HUES64 (cell line): Measurements from ENCODE around the gene LAMA1.

Experiments used
- H3K27ac ChIP-seq: 2 replicates; pipeline ENCODE4 v1.7.0; 2013; ENCODE audit warnings: low read depth, low read length, inconsistent platforms
- H3K27me3 ChIP-seq: 2 replicates; pipeline ENCODE4 v1.6.1; 2013; ENCODE audit warnings: mild to moderate bottlenecking, low read length; ENCODE audit not compliant: insufficient read depth
- H3K36me3 ChIP-seq: 2 replicates; pipeline ENCODE4 v1.6.1; 2013; ENCODE audit warnings: mild to moderate bottlenecking, low read length; ENCODE audit not compliant: insufficient read depth
- H3K4me1 ChIP-seq: 2 replicates; pipeline ENCODE4 v1.6.1; 2013; ENCODE audit warnings: mild to moderate bottlenecking, low read length, moderate library complexity; ENCODE audit not compliant: insufficient read depth
- H3K4me3 ChIP-seq: 2 replicates; pipeline ENCODE4 v1.5.1; 2013; ENCODE audit warnings: mild to moderate bottlenecking, low read length, moderate library complexity
- H3K9ac ChIP-seq: 2 replicates; pipeline ENCODE4 v1.6.1; 2013; ENCODE audit warnings: mild to moderate bottlenecking, low read depth, low read length
- H3K9me3 ChIP-seq: 2 replicates; pipeline ENCODE4 v1.6.1; 2013; ENCODE audit warnings: low read depth, low read length; ENCODE audit not compliant: insufficient read depth
- WGBS: fragments of 150-250, 120-280 bp; methylation state at CpG from one replicate; pipeline ENCODE4 v1.1.7; 2013; ENCODE audit warnings: missing lambda C conversion rate; 5-methylcytosine and 5-hydroxymethylcytosine counted together

Gene LAMA1

DNA sequence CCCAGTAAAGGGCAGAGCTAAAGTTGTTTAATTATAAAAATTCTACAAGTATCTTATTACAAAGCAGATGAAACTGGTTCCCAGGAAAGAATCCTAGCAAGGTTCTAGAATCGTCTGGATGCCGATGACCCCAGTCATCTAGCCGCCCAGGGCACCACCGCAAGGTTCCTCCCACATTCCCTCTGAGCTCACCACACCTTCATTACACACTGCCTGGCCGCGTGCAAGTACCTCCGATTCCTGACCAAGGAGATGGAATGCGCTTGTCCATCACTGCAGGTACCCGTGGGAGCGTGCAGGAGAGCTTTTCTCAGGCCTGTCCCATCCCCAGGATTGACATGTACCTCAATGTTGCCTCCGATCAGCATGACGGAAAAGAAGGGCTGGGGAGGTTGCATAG is 158.5 kb downstream of the LAMA1 start:
- Histone ChIP-seq H3K27ac (no peak overlapping the region), H3K27me3 (no peaks in the 10 kb centered on the region), H3K36me3 (peaks cover 97% of the 10 kb centered on the region), H3K4me1 (no peaks in the 10 kb centered on the region), H3K9ac (no peak overlapping the region), H3K9me3 (peaks cover 7% of the 10 kb centered on the region; the same call in 1 of the 2 replicates), H3K4me3 (no peak overlapping the region)
- 96% methylated on average over 12 of the region's 12 CpGs for WGBS

DNA sequence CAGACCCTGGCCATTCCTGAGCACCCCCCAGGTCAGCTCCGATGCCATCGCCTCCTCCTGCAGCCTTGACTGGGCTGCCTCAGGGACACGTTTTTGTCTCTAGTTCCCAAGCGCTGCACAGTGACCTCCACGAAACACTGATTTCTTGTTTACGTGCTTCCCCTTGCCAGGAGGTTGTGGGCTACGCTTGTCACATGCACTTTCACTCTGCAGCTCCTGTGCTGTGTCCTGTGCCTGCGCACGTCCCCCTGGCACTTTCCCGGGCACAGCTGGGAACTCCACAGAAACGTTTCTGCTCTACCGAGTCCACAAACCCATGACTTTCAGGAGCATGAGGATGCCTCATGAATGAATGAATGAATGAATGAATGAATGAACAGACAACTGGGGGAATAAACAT is 160.6 kb downstream of the LAMA1 start:
- no peak overlapping the region for H3K9ac ChIP-seq
- WGBS = 96% methylated on average over 12 of the region's 12 CpGs

DNA sequence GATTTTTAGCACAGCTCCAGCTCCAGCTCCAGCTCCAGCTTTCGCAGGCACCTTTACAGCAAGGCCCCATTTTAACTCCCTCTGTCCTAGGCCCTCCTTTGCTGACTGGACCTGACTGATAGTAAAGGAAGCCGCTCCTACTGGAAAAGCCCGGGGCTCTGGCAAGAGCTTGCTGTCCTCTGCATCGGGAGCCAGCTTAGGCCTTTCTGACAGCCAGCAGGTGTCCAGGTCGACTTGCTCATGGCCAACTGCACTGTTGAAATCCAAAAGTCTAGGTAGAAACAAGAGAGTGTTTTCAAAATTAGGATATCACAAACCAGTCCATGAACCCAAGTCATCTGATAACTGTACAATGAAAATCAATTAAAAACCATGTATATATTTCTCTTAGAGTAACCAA is 161.1 kb downstream of the LAMA1 start:
- H3K4me1 ChIP-seq = no peaks in the 10 kb centered on the region
- no peaks in the 10 kb centered on the region for H3K27me3 ChIP-seq
- WGBS = 95% methylated on average over 5 of the region's 5 CpGs
- H3K4me3 ChIP-seq = no peak overlapping the region
- peaks cover 7% of the 10 kb centered on the region; the same call in 1 of the 2 replicates for H3K9me3 ChIP-seq
- H3K27ac ChIP-seq = no peak overlapping the region
- peaks cover 84% of the 10 kb centered on the region for H3K36me3 ChIP-seq
- no peak overlapping the region for H3K9ac ChIP-seq

More for the DNA sequence above, 160.6 kb downstream of the LAMA1 start:
- Histone ChIP-seq H3K27ac (no peak overlapping the region), H3K4me1 (no peaks in the 10 kb centered on the region), H3K27me3 (no peaks in the 10 kb centered on the region), H3K36me3 (peaks cover 89% of the 10 kb centered on the region), H3K9me3 (peaks cover 7% of the 10 kb centered on the region; the same call in 1 of the 2 replicates), H3K4me3 (no peak overlapping the region)

DNA sequence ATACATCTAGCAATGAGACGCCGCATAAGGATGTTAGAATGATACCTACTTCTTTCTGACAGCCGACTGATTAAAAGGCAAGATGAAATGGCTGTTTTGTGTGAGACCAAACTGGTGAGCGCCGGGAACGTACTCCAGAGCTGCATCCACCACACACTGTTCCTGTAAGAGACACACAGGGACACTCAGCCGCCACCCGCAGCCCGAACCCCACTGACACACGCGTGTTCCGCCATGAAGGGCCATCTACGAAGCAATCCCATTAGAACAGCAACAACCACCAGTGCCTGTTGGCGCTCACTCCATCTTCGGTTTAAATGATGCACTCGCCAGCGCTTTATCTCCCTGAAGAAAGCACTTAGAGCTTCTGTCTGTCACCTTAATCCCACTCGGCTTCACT is 162.3 kb downstream of the LAMA1 start:
- H3K27ac ChIP-seq = no peak overlapping the region
- H3K4me1 ChIP-seq = no peaks in the 10 kb centered on the region
- peaks cover 3% of the 10 kb centered on the region; the same call in 1 of the 2 replicates for H3K9me3 ChIP-seq
- H3K27me3 ChIP-seq = no peaks in the 10 kb centered on the region
- no peak overlapping the region for H3K4me3 ChIP-seq
- 94% methylated on average over 18 of the region's 18 CpGs for WGBS
- H3K9ac ChIP-seq = no peak overlapping the region
- H3K36me3 ChIP-seq = peaks cover 76% of the 10 kb centered on the region

DNA sequence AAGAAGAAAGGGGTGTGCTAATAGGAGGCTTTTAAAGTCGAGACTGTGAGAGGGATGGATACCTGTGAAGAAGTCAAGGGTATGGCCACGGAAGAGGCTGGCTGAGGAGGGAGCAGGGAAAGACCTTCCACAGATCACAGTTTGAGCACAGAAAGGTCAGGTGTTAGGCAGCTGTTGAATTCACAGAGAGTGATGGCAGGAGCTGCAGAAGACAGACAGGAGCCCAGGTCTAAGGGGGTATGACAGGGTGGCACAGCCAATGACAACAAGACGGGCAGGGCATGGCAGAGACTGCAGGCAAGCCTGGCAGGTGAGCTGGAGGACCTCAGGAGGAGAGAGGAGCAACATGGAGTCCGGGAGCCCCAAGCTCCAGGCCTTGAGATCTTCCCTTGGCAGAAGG is 163.1 kb downstream of the LAMA1 start:
- no peaks in the 10 kb centered on the region for H3K9me3 ChIP-seq
- no peak overlapping the region for H3K4me3 ChIP-seq
- H3K9ac ChIP-seq = no peak overlapping the region
- WGBS = 91% methylated on average over 4 of the region's 4 CpGs
- peaks cover 74% of the 10 kb centered on the region for H3K36me3 ChIP-seq
- no peaks in the 10 kb centered on the region for H3K4me1 ChIP-seq
- H3K27me3 ChIP-seq = no peaks in the 10 kb centered on the region
- H3K27ac ChIP-seq = no peak overlapping the region

DNA sequence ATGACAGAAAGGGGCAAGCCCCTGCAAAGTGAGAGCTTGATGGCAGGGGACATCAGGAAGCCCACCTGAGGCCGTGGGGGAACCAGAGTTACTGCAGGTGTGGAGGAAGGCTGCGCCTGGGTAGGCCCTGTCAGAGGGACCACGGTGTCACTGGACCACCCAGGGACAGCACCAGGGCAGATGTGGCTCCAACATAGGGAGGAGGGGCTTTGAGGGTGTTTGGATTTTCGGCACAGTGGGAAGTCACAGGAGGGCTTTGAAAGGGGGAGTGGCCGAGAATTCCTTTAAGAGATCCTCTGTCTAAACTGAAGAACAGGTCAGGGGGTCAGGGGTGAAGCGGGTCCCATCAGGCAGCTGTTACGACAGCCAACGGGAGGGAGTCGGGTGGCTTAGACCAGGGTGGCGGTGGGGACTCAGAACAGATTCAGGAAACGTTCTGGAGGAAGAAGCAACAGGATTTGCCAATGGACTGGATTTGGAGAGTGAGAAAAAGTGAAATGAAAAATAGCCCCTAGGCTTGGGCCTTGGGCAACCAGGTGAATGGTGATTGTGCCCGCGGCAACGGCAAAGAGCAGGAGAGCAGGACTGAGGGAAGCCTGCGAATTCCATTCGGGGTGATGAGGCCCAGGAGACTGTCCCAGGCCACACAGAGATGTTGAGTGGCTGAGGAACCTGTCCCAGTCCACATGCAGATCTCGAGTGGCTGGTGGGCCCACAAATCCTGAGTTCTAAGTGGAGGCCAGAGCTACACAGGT is 166.1 kb downstream of the LAMA1 start:
- Histone ChIP-seq H3K27me3 (no peaks in the 10 kb centered on the region), H3K9ac (no peak overlapping the region), H3K27ac (no peak overlapping the region), H3K4me3 (no peak overlapping the region), H3K4me1 (no peaks in the 10 kb centered on the region), H3K36me3 (peaks cover 74% of the 10 kb centered on the region), H3K9me3 (no peaks in the 10 kb centered on the region)
- WGBS = 73% methylated on average over 17 of the region's 17 CpGs

DNA sequence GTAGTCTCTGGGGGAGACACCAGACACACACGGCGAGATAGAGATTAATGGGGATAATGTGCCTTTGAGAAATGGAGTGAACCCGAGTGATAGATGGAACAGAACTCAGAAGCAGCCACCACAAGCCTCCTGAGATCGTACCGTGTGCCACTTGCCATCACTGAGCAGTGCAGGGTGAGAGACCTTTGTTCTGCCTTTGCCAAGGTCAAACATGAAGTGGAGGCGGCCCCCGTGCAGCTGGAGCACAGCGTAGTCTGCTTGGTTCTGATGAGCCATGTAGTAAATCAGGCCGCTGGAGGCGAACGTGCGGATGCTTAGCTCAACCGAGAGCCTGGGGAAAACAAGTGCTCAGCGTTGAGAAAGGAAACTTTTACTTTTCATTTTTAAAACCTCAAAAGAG is 167.0 kb downstream of the LAMA1 start:
- WGBS = 95% methylated on average over 14 of the region's 14 CpGs
- no peak overlapping the region for H3K4me3 ChIP-seq
- H3K9ac ChIP-seq = no peak overlapping the region
- H3K27me3 ChIP-seq = no peaks in the 10 kb centered on the region
- no peaks in the 10 kb centered on the region for H3K4me1 ChIP-seq
- no peak overlapping the region for H3K27ac ChIP-seq
- H3K36me3 ChIP-seq = peaks cover 72% of the 10 kb centered on the region
- H3K9me3 ChIP-seq = no peaks in the 10 kb centered on the region

DNA sequence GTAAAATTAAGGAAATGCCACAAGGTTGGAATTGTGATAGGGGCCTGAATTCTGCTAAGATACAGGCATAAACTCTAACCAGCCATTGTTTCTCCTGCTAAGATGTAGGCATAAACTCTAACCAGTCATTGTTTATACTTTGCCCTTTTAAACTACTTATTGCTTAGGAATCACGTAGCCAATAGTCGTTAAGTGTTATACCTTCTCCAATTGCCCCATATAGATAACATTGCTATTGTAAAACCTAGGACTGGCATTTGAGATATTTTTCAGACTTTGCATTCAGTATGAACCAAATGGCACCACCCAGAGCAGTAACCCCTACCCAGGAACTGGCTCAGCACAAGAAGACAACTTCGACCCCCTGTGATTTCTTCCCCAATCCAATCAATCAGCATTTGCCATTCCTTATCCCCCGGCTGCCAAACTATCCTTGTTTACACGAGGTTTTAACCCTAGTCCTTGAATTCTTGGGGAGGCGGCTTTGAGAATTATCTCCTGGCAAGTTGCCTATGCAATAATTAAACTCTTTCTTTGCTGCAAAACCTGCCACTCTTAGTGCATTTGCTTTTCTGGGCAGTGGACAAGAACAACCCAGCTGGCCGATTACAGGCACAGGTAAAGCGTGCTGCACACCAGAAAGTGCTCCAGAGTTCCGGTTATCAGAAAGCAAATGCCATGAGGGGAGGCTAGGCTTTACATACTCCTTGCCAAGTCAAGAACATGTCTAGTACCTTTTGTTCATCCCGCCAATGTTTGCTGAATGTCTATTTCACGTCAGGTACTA is 167.6 kb downstream of the LAMA1 start:
- peaks cover 72% of the 10 kb centered on the region for H3K36me3 ChIP-seq
- no peak overlapping the region for H3K9ac ChIP-seq
- H3K4me3 ChIP-seq = no peak overlapping the region
- WGBS = 87% methylated on average over 11 of the region's 11 CpGs
- no peaks in the 10 kb centered on the region for H3K9me3 ChIP-seq
- H3K27ac ChIP-seq = no peak overlapping the region
- no peaks in the 10 kb centered on the region for H3K4me1 ChIP-seq
- H3K27me3 ChIP-seq = no peaks in the 10 kb centered on the region

DNA sequence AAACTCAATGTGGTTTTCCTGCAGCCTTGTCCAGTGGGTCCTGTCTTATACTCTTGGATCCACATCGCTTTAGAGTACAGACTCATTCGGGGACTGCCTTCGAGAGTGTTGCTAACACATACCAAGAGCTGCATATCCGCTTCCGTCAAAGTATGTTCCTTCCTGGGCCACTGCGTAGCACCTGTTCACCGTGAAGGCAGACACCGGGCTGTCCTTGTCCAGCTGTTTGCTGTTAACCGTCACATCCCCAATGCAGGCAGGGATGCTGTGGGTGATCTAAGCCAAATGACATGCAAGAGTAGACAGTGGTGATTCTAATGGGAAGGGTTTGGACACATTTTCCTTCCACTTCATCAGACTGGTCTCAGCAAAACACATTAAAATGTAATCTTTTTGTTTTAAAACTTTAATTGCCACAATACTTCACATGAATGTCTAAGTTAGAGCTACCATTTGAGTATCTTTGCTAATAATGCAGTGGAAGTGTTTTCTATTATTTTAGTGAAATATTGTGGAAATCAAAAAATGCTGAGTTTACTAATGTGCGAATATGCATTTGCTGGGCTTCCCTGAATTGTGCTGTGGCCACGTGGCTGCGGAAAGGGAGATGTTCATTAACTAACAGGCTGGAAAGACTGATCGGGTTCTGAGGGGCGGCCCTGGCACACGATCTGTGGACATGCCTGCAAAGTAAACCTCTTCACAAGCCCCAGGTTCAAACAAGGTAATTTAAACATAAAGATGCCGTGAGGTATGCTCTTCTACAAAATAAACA is 169.1 kb downstream of the LAMA1 start:
- Histone ChIP-seq H3K27me3 (no peaks in the 10 kb centered on the region), H3K36me3 (peaks cover 67% of the 10 kb centered on the region), H3K9ac (no peak overlapping the region), H3K4me1 (no peaks in the 10 kb centered on the region), H3K4me3 (no peak overlapping the region), H3K9me3 (no peaks in the 10 kb centered on the region), H3K27ac (no peak overlapping the region)
- WGBS = 95% methylated on average over 16 of the region's 16 CpGs

DNA sequence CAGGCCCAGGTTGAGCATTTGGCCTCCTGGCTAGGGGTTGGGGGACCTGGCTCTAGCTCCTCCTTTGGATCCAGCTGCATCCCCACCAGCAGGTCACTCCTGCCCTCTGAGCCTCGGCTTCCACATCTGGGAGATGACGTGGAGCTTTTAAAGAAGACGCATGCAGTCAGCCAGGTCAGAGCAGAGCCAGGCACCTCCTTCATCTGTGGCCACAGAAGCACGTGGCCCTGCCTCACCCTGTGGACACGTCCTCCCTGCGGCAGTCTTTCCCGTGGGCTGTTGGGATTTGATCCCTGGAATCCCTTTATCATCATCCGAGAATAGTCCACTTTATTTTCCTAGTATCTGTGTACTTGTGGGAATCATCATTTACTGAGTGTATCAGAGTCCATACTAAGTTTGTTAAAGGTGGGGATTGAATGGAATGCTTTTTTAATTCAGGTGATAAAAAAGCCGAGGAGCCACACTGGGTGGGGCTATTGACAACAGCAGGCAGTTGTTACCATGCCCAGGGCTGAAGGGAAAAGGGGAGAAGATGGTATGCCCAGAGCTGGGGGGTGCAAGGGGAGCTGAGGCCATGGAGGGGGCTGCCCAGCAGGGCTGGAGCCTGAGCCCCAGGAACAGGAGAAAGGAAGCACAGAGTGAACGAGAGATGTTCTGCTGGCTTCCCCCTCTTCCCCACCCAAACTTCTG is 170.1 kb downstream of the LAMA1 start:
- Histone ChIP-seq H3K4me3 (no peak overlapping the region), H3K9me3 (no peaks in the 10 kb centered on the region), H3K27me3 (no peaks in the 10 kb centered on the region), H3K9ac (no peak overlapping the region), H3K4me1 (no peaks in the 10 kb centered on the region), H3K36me3 (peaks cover 70% of the 10 kb centered on the region), H3K27ac (no peak overlapping the region)
- 95% methylated on average over 10 of the region's 10 CpGs for WGBS
